ENCODE measurements around the gene APLP1. TPM values are rescaled to one million over a fixed set of nuclear protein-coding genes. Genes with fewer than 3 reads are reported as not detected.

APLP1 gene
- total and polyA plus RNA-seq, 2 donors from 2014 or later, result 3.8 to 13.6 TPM

- H3K4me3 ChIP-seq (ENCODE audit: low read length in 3 of 3), result peak overlapping the region in 1 of 3 donors; percentile 4
- peaks cover 0 to 5% (median 0%) of the 10 kb centered on the region in 3 donors for H3K4me1 ChIP-seq (ENCODE audit: control insufficient read depth in 2 of 3, insufficient read depth in 2 of 3, low read depth in 1 of 3, low read length in 3 of 3)
- no peak for FAIRE-seq
- no peak for DNase-seq
- no peak overlapping the region for H3K27ac ChIP-seq (ENCODE audit: low read depth in 2 of 2, low read length in 2 of 2)
- H3K27me3 ChIP-seq (ENCODE audit: control insufficient read depth, insufficient read depth, low read length), result peaks cover 12% of the 10 kb centered on the region
- TF ChIP-seq CTCF (IDR thresholded peaks at IDR 0.05; ENCODE audit: borderline replicate concordance, extremely low read depth, insufficient read depth), result no peak
- H3K36me3 ChIP-seq (ENCODE audit: control insufficient read depth in 2 of 3, insufficient read depth in 3 of 3, low read length in 3 of 3), result no peaks in the 10 kb centered on the region
- intact Hi-C loops (cut with DNase I), result no loop called here
- no peak overlapping the region for H3K9ac ChIP-seq (ENCODE audit: low read length in 3 of 3)
- no peaks in the 10 kb centered on the region for H3K9me3 ChIP-seq (ENCODE audit: control insufficient read depth in 2 of 3, insufficient read depth in 1 of 3, low read length in 3 of 3)
These were observed 23.7 kb upstream of the APLP1 start for GRCh38 chr19:35844482-35845214.

DNA sequence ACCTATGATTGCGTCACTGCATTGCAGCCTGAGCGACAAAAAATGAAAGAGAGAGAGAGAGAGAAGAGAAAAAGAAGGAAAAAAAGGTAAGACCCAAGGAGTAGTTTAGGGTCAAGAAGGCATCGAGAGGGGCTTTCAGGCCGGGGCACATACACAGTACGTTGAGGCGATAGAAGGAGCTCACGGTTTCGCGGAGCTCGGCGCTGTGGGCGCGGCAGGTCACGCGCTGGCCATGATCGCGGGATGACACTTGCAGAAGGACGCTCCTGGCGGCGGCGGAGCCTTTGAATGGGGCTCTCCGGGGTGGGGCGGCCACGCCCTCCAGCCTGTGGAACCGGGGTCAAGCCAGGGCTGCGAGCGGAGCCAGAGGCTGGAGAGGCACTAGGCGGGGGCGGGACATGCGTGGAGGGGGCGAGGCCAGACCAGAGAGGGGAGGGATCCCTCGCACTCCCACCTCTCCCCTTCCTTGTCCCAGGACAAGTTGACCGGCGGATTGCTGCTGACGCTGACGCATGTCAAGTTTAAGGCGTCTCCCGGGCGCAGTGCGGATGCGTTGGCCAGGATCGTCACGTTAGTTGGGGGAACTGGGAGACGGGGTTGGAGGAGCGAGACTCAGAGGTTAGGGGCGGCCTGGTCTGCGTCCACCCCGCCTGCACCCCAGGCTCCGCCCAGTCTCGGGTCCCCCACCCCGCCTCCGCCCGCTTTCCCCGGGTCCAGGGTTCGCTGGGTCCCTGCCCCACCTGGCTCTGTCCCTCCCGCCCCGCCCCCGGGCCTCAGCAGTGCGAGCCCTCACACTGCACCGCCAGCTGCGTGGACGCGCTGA lies 22.9 kb upstream of the APLP1 start:
- no peaks in the 10 kb centered on the region for H3K36me3 ChIP-seq (ENCODE audit: control insufficient read depth in 2 of 3, insufficient read depth in 3 of 3, low read length in 3 of 3)
- intact Hi-C loops (cut with DNase I), result no loop called here
- FAIRE-seq (no peak), DNase-seq (peak in 3 of 5 donors; percentile 27 to 62 (median 40))
- TF ChIP-seq CTCF (IDR thresholded peaks at IDR 0.05; ENCODE audit: borderline replicate concordance, extremely low read depth, insufficient read depth), result no peak
- peak overlapping the region in 1 of 3 donors; percentile 4 for H3K4me3 ChIP-seq (ENCODE audit: low read length in 3 of 3)
- H3K4me1 ChIP-seq (ENCODE audit: control insufficient read depth in 2 of 3, insufficient read depth in 2 of 3, low read depth in 1 of 3, low read length in 3 of 3), result peaks cover 0 to 5% (median 0%) of the 10 kb centered on the region in 3 donors
- no peaks in the 10 kb centered on the region for H3K9me3 ChIP-seq (ENCODE audit: control insufficient read depth in 2 of 3, insufficient read depth in 1 of 3, low read length in 3 of 3)
- no peak overlapping the region for H3K27ac ChIP-seq (ENCODE audit: low read depth in 2 of 2, low read length in 2 of 2)
- peaks cover 12% of the 10 kb centered on the region for H3K27me3 ChIP-seq (ENCODE audit: control insufficient read depth, insufficient read depth, low read length)
- H3K9ac ChIP-seq (ENCODE audit: low read length in 3 of 3), result no peak overlapping the region

DNA sequence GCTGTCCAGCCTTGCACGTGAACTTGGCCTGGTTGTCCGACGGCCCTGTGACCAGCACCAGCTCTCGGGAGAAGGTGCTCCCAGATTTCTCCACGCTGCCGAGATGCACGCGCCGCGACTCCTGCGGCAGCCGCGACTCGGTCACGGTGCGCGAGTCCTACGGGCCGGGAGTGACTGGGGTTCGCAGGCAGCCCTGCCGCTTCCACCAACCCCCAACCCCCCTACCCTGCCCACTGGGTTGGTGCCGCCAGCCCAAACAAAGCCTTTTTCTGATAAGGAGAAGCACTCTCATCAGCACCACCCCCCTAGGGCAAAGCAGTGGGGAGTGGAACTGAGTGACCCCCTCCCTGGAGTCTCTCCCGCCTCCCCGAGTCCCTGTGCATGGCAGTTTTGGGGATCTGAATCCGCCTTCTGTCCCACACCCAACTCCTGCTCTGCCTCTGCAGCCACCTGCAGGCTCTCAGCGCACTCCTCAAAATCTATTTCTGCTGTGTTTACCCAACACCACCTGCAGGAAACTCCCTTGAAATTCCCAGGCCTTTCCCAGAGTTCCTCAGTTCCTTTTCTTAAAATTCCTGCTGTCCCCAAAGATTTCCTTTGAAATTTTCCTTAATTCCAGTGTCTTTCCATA lies 22.2 kb upstream of the APLP1 start:
- no peak overlapping the region for H3K9ac ChIP-seq (ENCODE audit: low read length in 3 of 3)
- TF ChIP-seq CTCF (IDR thresholded peaks at IDR 0.05; ENCODE audit: borderline replicate concordance, extremely low read depth, insufficient read depth), result no peak
- DNase-seq, result no peak

More for the DNA sequence above, 22.2 kb upstream of the APLP1 start:
- no peak for FAIRE-seq
- H3K4me1 ChIP-seq (ENCODE audit: control insufficient read depth in 2 of 3, insufficient read depth in 2 of 3, low read depth in 1 of 3, low read length in 3 of 3), result peaks cover 0 to 5% (median 0%) of the 10 kb centered on the region in 3 donors
- intact Hi-C loops (cut with DNase I), result no loop called here
- no peaks in the 10 kb centered on the region for H3K36me3 ChIP-seq (ENCODE audit: control insufficient read depth in 2 of 3, insufficient read depth in 3 of 3, low read length in 3 of 3)
- no peak overlapping the region for H3K4me3 ChIP-seq (ENCODE audit: low read length in 3 of 3)
- no peaks in the 10 kb centered on the region for H3K9me3 ChIP-seq (ENCODE audit: control insufficient read depth in 2 of 3, insufficient read depth in 1 of 3, low read length in 3 of 3)
- H3K27ac ChIP-seq (ENCODE audit: low read depth in 2 of 2, low read length in 2 of 2), result no peak overlapping the region
- peaks cover 12% of the 10 kb centered on the region for H3K27me3 ChIP-seq (ENCODE audit: control insufficient read depth, insufficient read depth, low read length)

Data from kidney (tissue), 14 donors.